Measurements from ENCODE around the gene MYG1. TPM values are rescaled to one million over a fixed set of nuclear protein-coding genes. Genes with fewer than 3 reads are reported as not detected.

Gene MYG1
- total and polyA plus RNA-seq, 2 of the 13 experiments (the other 11 are each of a cell fraction or from before 2014, with no cell fraction given) = 38.6 to 58.0 TPM

DNA sequence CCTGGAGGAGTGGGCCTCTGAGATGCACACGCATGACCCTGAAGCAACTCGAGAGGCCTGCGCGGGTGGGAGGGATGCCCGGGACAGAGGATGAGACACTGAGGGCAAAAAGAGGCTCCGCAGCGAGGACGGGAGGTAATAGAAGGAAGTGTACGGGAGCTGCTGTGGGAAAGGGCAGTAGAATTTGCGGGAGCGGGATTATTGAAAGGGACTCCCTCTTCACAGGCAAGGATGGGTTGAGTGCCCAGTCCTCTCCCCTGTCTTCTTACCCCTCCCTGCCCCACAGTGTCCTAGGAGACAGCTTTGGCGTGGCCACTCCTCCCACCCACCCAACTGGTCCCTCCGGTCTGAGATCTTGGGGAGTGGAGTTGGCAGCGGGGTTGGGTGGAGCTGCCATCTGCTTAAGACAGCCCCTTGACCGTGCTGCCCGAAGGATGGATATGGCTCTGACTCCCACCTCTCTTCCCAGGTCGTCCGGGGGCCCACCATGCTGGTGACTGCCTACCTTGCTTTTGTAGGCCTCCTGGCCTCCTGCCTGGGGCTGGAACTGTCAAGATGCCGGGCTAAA, 47.1 kb upstream of the MYG1 start (continued):
- TF ChIP-seq TCF7 (IDR thresholded peaks at IDR 0.05; ENCODE audit: low read depth) (no peak), KMT2B (CRISPR knock-in tag; IDR thresholded peaks at IDR 0.05) (no peak), NFIC (IDR thresholded peaks at IDR 0.05; ENCODE audit: low read length) (no peak), ELF3 (CRISPR knock-in tag; IDR thresholded peaks at IDR 0.05) (no peak), ZMYM4 (CRISPR knock-in tag; IDR thresholded peaks at IDR 0.05) (no peak), TAF15 (IDR thresholded peaks at IDR 0.05; ENCODE audit: low read depth, low read length, poor library complexity, severe bottlenecking) (peak; percentile 5), ZNF547 (CRISPR knock-in tag; IDR thresholded peaks at IDR 0.05) (no peak; the same call in 1 of the 2 replicates), ZFAT (CRISPR knock-in tag; conservative IDR thresholded peaks at IDR 0.05) (no peak), CREB1 (IDR thresholded peaks at IDR 0.05) (no peak), CREB1 (CRISPR knock-in tag; IDR thresholded peaks at IDR 0.05) (no peak), JUN (CRISPR knock-in tag; IDR thresholded peaks at IDR 0.05) (no peak), ERF (CRISPR knock-in tag; IDR thresholded peaks at IDR 0.05) (0 out of 2 replicates have a peak, but pooled peaks have one; percentile 34), ZNF703 (CRISPR knock-in tag; IDR thresholded peaks at IDR 0.05; ENCODE audit: borderline replicate concordance) (no peak), JUND (CRISPR knock-in tag; IDR thresholded peaks at IDR 0.05) (no peak), GFI1 (CRISPR knock-in tag; IDR thresholded peaks at IDR 0.05; ENCODE audit: borderline replicate concordance) (no peak), ZNF644 (CRISPR knock-in tag; IDR thresholded peaks at IDR 0.05; ENCODE audit: low read depth) (no peak), FOXK1 (CRISPR knock-in tag; IDR thresholded peaks at IDR 0.05; ENCODE audit: borderline replicate concordance, low read depth) (no peak), HNRNPH1 (optimal IDR thresholded peaks at IDR 0.05; ENCODE audit: low read depth, low read length) (no peak), ZNF850 (CRISPR knock-in tag; conservative IDR thresholded peaks at IDR 0.05) (no peak), SETDB1 (CRISPR knock-in tag; IDR thresholded peaks at IDR 0.05; ENCODE audit: borderline replicate concordance) (no peak), ARNT (IDR thresholded peaks at IDR 0.05) (no peak), ZNF891 (CRISPR knock-in tag; IDR thresholded peaks at IDR 0.05) (no peak), STAG1 (CRISPR knock-in tag; IDR thresholded peaks at IDR 0.05) (no peak), ARID2 (CRISPR knock-in tag; IDR thresholded peaks at IDR 0.05; ENCODE audit: borderline replicate concordance) (no peak)
- TF ChIP-seq, protein P1, sequence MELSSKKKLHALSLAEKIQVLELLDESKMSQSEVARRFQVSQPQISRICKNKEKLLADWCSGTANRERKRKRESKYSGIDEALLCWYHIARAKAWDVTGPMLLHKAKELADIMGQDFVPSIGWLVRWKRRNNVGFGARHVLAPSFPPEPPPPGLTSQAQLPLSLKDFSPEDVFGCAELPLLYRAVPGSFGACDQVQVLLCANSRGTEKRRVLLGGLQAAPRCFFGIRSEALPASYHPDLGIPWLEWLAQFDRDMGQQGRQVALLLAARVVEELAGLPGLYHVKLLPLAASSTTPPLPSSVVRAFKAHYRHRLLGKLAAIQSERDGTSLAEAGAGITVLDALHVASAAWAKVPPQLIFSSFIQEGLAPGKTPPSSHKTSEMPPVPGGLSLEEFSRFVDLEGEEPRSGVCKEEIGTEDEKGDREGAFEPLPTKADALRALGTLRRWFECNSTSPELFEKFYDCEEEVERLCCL (CRISPR knock-in tag; IDR thresholded peaks at IDR 0.05; ENCODE audit: borderline replicate concordance) = no peak
- TF ChIP-seq, protein P2, sequence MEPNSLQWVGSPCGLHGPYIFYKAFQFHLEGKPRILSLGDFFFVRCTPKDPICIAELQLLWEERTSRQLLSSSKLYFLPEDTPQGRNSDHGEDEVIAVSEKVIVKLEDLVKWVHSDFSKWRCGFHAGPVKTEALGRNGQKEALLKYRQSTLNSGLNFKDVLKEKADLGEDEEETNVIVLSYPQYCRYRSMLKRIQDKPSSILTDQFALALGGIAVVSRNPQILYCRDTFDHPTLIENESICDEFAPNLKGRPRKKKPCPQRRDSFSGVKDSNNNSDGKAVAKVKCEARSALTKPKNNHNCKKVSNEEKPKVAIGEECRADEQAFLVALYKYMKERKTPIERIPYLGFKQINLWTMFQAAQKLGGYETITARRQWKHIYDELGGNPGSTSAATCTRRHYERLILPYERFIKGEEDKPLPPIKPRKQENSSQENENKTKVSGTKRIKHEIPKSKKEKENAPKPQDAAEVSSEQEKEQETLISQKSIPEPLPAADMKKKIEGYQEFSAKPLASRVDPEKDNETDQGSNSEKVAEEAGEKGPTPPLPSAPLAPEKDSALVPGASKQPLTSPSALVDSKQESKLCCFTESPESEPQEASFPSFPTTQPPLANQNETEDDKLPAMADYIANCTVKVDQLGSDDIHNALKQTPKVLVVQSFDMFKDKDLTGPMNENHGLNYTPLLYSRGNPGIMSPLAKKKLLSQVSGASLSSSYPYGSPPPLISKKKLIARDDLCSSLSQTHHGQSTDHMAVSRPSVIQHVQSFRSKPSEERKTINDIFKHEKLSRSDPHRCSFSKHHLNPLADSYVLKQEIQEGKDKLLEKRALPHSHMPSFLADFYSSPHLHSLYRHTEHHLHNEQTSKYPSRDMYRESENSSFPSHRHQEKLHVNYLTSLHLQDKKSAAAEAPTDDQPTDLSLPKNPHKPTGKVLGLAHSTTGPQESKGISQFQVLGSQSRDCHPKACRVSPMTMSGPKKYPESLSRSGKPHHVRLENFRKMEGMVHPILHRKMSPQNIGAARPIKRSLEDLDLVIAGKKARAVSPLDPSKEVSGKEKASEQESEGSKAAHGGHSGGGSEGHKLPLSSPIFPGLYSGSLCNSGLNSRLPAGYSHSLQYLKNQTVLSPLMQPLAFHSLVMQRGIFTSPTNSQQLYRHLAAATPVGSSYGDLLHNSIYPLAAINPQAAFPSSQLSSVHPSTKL (CRISPR knock-in tag; IDR thresholded peaks at IDR 0.05) = no peak
- TF ChIP-seq, protein P3, sequence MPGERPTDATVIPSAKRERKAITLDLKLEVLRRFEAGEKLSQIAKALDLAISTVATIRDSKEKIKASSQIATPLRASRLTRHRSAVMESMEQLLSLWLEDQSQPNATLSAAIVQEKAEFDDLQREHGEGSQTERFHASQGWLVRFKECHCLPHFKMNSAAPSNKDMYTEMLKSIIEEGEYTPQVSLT (CRISPR knock-in tag; IDR thresholded peaks at IDR 0.05; ENCODE audit: borderline replicate concordance, low read depth) = no peak

Measured in HepG2 (cell line).